PC-3 (cell line): ENCODE measurements around the gene MCTP2. TPM values are rescaled to one million over a fixed set of nuclear protein-coding genes. Genes with fewer than 3 reads are reported as not detected.

Experiments used
- ATAC-seq: fragments of 200-7000 bp; cut with Tn5 transposase; 2 replicates; pipeline ENCODE4 v1.9.1; 2020; ENCODE audit warnings: mild to moderate bottlenecking, moderate library complexity
- BruUV-seq: library from RNA; stranded (reverse); fragments of 400-500 nt; replicated peaks from 2 replicates; lab custom pipeline; 2021; lab: Mats Ljungman, UMichigan
- CTCF ChIA-PET: fragments of 300-600 bp; sonication (Branson Sonifier 250); formaldehyde crosslinking; loops from one replicate; lab custom pipeline; 2022; ENCODE audit warnings: antibody characterized with exemption; lab: Charles Lee
- POLR2A ChIA-PET: fragments of 300-600 bp; sonication (Branson Sonifier 250); formaldehyde crosslinking; loops from one replicate; lab custom pipeline; 2022; ENCODE audit warnings: antibody characterized with exemption; ENCODE audit not compliant: unreplicated experiment; lab: Charles Lee
- DNase-seq: peaks from one replicate; pipeline ENCODE4 v3.0.0-alpha.2; 2015
- H2AFZ ChIP-seq: fragments of 300-600 bp; sonication (generic); 2 replicates; pipeline ENCODE4 v1.6.0; 2016; ENCODE audit warnings: antibody characterized with exemption, low read length
- H3F3A ChIP-seq: fragments of 300-600 bp; sonication (generic); one replicate; pipeline ENCODE4 v1.6.0; 2017; ENCODE audit warnings: antibody characterized with exemption, low read length, control low read depth, mild to moderate bottlenecking; ENCODE audit not compliant: unreplicated experiment
- H3K27ac ChIP-seq: fragments of 300-600 bp; sonication (generic); 2 replicates; pipeline ENCODE4 v1.5.1; 2016; ENCODE audit warnings: mild to moderate bottlenecking, low read length
- H3K27me3 ChIP-seq: fragments of 300-600 bp; sonication (generic); 2 replicates; pipeline ENCODE4 v1.6.1; 2016; ENCODE audit warnings: low read length, mixed read lengths
- H3K36me3 ChIP-seq: fragments of 300-600 bp; sonication (generic); 2 replicates; pipeline ENCODE4 v1.6.1; 2016; ENCODE audit warnings: low read depth, mixed run types, low read length, mixed read lengths
- H3K4me1 ChIP-seq: fragments of 300-600 bp; sonication (generic); 2 replicates; pipeline ENCODE4 v1.5.1; 2016; ENCODE audit warnings: low read length; ENCODE audit not compliant: insufficient read depth
- H3K4me2 ChIP-seq: fragments of 300-600 bp; sonication (generic); 2 replicates; pipeline ENCODE4 v1.6.0; 2016; ENCODE audit warnings: low read length
- H3K4me3 ChIP-seq: fragments of 300-600 bp; sonication (generic); 2 replicates; pipeline ENCODE4 v1.5.1; 2016; ENCODE audit warnings: mild to moderate bottlenecking, low read length, mixed read lengths
- H3K79me2 ChIP-seq: fragments of 300-600 bp; sonication (generic); 2 replicates; pipeline ENCODE4 v1.6.1; 2017; ENCODE audit warnings: low read length, mixed read lengths
- H3K9ac ChIP-seq: fragments of 300-600 bp; sonication (generic); 2 replicates; pipeline ENCODE4 v1.6.0; 2016; ENCODE audit warnings: mild to moderate bottlenecking, low read length
- H3K9me2 ChIP-seq: fragments of 300-600 bp; sonication (generic); replicated peaks from 2 replicates; pipeline ENCODE4 v1.6.1; 2016; ENCODE audit warnings: mixed run types, low read length, mixed read lengths
- H3K9me3 ChIP-seq: fragments of 300-600 bp; sonication (generic); 2 replicates; pipeline ENCODE4 v1.6.1; 2016; ENCODE audit warnings: low read length, mixed read lengths
- H4K20me1 ChIP-seq: fragments of 300-600 bp; sonication (generic); 2 replicates; pipeline ENCODE4 v1.6.1; 2016; ENCODE audit warnings: low read length, mixed read lengths
- CTCF ChIP-seq: fragments of 300-600 bp; sonication (generic); conservative IDR thresholded peaks from 2 replicates; pipeline ENCODE4 v1.5.1; 2017; ENCODE audit warnings: antibody characterized with exemption, low read depth, mild to moderate bottlenecking, low read length
- EZH2 ChIP-seq: fragments of 300-600 bp; sonication (generic); IDR thresholded peaks from one replicate; pipeline ENCODE4 v1.6.1; 2017; ENCODE audit warnings: antibody characterized with exemption, mild to moderate bottlenecking, low read length; ENCODE audit not compliant: unreplicated experiment
- EZH2phosphoT487 ChIP-seq: fragments of 300-600 bp; sonication (generic); IDR thresholded peaks from 2 replicates; pipeline ENCODE4 v1.6.1; 2018; ENCODE audit warnings: mild to moderate bottlenecking, antibody characterized with exemption, low read length, borderline replicate concordance
- intact Hi-C: fragments of 100-400 bp; cut with micrococcal nuclease; formaldehyde crosslinking; loops from 2 replicates; pipeline ENCODE4 v1.9.0; 2023
- total RNA-seq: library from RNA; depleted of rRNA; stranded (reverse); fragments of >200 nt; gene quantifications from 2 replicates; pipeline ENCODE4 v1.2.3, GENCODE V29; 2014

Gene MCTP2
- total RNA-seq, 1 experiment from 2014 or later = 6.2 TPM

- no peak for ATAC-seq
- no peak overlapping the region for H3K27ac ChIP-seq
- H4K20me1 ChIP-seq = no peaks in the 10 kb centered on the region
- no peaks in the 10 kb centered on the region for H3F3A ChIP-seq
- no peaks in the 10 kb centered on the region for H3K36me3 ChIP-seq
- no peak overlapping the region for H3K4me2 ChIP-seq
- H3K4me1 ChIP-seq = no peaks in the 10 kb centered on the region
- H3K9me2 ChIP-seq = no peaks in the 10 kb centered on the region
- no peaks in the 10 kb centered on the region for H3K9me3 ChIP-seq
- no peak for TF ChIP-seq EZH2
- TF ChIP-seq EZH2phosphoT487 = no peak
- TF ChIP-seq CTCF = no peak
- intact Hi-C loops = no loop called here
- no peak overlapping the region for H3K4me3 ChIP-seq
- DNase-seq = no peak
- no peaks in the 10 kb centered on the region for H3K27me3 ChIP-seq
- BruUV-seq = no TSS peak
- H3K9ac ChIP-seq = no peak overlapping the region
- H3K79me2 ChIP-seq = no peaks in the 10 kb centered on the region
- H2AFZ ChIP-seq = no peak overlapping the region
- POLR2A ChIA-PET = no interaction called here
- CTCF ChIA-PET = no interaction called here
Observed at GRCh38 chr15:94335616-94336015, 104.3 kb downstream of the MCTP2 start.

GRCh38 chr15:94336817-94337467 is 105.6 kb downstream of the MCTP2 start:
- no peaks in the 10 kb centered on the region for H3K9me3 ChIP-seq
- CTCF ChIA-PET = no interaction called here

More at GRCh38 chr15:94336817-94337467, 105.6 kb downstream of the MCTP2 start:
- intact Hi-C loops = no loop called here
- no peaks in the 10 kb centered on the region for H3K4me1 ChIP-seq
- no peaks in the 10 kb centered on the region for H3K27me3 ChIP-seq
- no peak overlapping the region for H3K4me3 ChIP-seq
- H3K27ac ChIP-seq = no peak overlapping the region
- ATAC-seq (no peak), DNase-seq (no peak)
- no peaks in the 10 kb centered on the region for H3K79me2 ChIP-seq
- no peak overlapping the region for H2AFZ ChIP-seq
- no peaks in the 10 kb centered on the region for H4K20me1 ChIP-seq
- H3K9ac ChIP-seq = no peak overlapping the region
- POLR2A ChIA-PET = no interaction called here
- H3K9me2 ChIP-seq = no peaks in the 10 kb centered on the region
- no peaks in the 10 kb centered on the region for H3F3A ChIP-seq
- no peak overlapping the region for H3K4me2 ChIP-seq
- no peak for TF ChIP-seq CTCF
- TF ChIP-seq EZH2phosphoT487 = no peak
- TF ChIP-seq EZH2 = no peak
- H3K36me3 ChIP-seq = no peaks in the 10 kb centered on the region
- no TSS peak for BruUV-seq
